Measurements from ENCODE around the gene AGPS.
"Not testable (repeated sequence)": the region's sequence is repeated elsewhere in the genome, so short reads cannot be mapped to it uniquely, and the experiment has no call there.

Gene AGPS

GRCh38 chr2:177362499-177362898 is 30.1 kb upstream of the AGPS start:
- TF ChIP-seq, protein P1, sequence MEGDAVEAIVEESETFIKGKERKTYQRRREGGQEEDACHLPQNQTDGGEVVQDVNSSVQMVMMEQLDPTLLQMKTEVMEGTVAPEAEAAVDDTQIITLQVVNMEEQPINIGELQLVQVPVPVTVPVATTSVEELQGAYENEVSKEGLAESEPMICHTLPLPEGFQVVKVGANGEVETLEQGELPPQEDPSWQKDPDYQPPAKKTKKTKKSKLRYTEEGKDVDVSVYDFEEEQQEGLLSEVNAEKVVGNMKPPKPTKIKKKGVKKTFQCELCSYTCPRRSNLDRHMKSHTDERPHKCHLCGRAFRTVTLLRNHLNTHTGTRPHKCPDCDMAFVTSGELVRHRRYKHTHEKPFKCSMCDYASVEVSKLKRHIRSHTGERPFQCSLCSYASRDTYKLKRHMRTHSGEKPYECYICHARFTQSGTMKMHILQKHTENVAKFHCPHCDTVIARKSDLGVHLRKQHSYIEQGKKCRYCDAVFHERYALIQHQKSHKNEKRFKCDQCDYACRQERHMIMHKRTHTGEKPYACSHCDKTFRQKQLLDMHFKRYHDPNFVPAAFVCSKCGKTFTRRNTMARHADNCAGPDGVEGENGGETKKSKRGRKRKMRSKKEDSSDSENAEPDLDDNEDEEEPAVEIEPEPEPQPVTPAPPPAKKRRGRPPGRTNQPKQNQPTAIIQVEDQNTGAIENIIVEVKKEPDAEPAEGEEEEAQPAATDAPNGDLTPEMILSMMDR (IDR thresholded peaks at IDR 0.05; ENCODE audit: extremely low read depth, missing control alignments), result no peak
- no peak for DNase-seq (ENCODE audit: low spot score)

DNA sequence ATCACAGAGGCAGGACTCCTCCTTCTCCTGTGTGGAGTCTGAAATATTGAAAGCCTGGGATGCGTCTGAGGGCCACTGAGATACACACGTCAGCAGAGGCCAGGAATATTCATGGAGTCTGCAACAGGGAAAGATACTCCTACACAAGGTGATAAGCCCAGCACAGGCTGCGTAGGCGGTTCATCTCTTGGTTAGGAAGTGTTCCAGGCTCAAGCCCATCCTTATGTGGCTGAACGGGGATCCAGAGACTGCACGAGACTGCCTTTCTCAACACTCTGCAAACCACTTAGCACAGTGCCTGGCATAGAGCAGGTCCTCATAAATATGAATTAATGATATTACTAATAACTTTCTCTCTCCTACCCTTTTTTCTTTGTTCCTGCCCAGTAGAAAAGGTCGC is 29.2 kb upstream of the AGPS start:
- TF ChIP-seq, protein P1 (IDR thresholded peaks at IDR 0.05; ENCODE audit: extremely low read depth, missing control alignments), result no peak
- DNase-seq (ENCODE audit: low spot score), result no peak

GRCh38 chr2:177365764-177366163 is 26.8 kb upstream of the AGPS start:
- not testable (repeated sequence) for DNase-seq (ENCODE audit: low spot score)

- DNase-seq (ENCODE audit: low spot score), result not testable (repeated sequence)
Measured at GRCh38 chr2:177368023-177368422, 24.6 kb upstream of the AGPS start.

DNA sequence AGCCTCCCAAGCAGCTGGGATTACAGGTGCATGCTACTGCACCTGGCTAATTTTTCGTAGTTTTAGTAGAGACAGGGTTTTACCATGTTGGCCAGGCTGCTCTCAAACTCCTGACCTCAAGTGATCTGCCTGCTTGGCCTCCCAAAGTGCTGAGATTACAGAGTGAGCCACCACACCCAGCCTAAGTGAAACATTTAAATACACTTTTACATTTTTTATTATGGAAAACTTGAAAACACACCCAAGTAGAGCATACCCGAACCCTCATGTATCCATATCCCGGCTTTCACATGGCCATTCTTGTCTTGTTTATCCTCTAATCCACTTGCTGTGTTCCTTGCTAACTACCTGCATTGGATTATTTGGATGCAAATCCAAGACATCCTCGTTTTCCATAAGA is 13.2 kb upstream of the AGPS start:
- TF ChIP-seq, protein P1 (IDR thresholded peaks at IDR 0.05; ENCODE audit: extremely low read depth, missing control alignments), result no peak
- no peak for DNase-seq (ENCODE audit: low spot score)

DNA sequence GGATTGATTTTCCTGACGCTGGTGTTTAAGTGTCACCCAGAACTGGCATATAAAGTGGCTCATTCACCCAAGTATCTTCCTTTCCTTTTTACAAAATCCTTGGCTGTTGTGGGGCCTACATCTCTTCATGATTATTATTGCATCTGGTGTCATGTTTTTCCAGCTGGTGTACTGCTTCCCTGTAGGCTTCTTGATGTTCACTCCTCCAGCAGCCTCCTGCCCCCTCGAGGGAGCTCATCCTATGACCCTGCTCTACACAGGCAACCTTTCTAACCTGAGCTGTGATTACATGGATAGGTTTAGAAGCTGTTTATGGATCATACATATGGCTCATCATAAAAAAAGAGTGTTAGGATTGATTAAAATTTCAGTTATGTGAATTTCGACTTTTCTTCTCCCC is 12.4 kb upstream of the AGPS start:
- DNase-seq (ENCODE audit: low spot score), result no peak
- TF ChIP-seq, protein P1 (IDR thresholded peaks at IDR 0.05; ENCODE audit: extremely low read depth, missing control alignments), result no peak

DNA sequence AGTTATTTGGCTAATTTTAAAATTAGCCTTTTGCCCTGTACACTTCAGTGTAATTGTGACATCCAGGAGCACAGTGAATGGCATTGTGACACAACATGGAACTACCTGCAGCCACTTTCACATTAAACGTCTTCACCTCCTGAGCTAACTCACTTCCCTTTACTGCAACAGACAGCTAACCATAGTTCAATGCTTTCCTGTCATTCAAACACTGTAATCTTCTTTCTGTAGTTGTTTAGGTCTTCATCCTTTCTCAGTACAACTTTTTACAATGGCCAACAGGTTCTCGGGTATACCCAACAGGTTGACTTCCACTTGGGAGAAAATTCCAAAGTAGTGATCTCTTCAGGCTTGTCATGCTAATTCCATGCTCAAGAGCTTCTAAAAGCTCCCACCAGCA is 8.6 kb upstream of the AGPS start:
- DNase-seq (ENCODE audit: low spot score), result no peak
- TF ChIP-seq, protein P1 (IDR thresholded peaks at IDR 0.05; ENCODE audit: extremely low read depth, missing control alignments), result no peak

DNA sequence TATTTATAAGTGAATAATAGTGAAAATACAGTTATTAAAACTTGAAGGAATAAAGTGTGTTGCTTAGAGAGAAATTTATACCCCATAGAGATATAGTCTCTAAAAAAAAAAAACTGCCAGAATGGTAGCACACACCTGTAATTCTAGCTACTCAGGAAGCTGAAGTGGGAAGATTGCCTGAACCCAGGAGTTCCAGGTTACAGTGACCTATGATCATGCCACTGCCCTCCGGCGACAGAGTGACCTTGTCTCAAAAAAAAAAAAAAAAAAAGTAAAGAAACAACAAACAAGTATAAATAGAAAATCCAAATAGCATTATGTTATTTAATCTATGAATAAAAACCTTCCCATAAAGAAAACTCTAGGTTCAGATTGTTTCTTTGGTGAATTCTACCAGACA is 7.4 kb upstream of the AGPS start:
- TF ChIP-seq, protein P1 (IDR thresholded peaks at IDR 0.05; ENCODE audit: extremely low read depth, missing control alignments), result no peak
- no peak for DNase-seq (ENCODE audit: low spot score)
